ENCODE measurements around the gene CXCR4. TPM values are rescaled to one million over a fixed set of nuclear protein-coding genes. Genes with fewer than 3 reads are reported as not detected.

The CXCR4 gene
- total RNA-seq, 2 experiments from 2014 or later, result 1,661 to 1,739 TPM

- no peak overlapping the region for H3K4me3 Mint-ChIP-seq
- ChIA-PET POLR2A (no interaction called here), CTCF (interaction anchor here (1.0 kb wide), 1 partner anchor 15 kb away, joined by 3 read pairs; no protein-coding TSS in a partner anchor)
- no peak overlapping the region for H3K27ac Mint-ChIP-seq
- no peaks in the 10 kb centered on the region for H3K9me3 Mint-ChIP-seq
- Histone ChIP-seq H3K36me3 (ENCODE audit: insufficient read depth, low read length) (no peaks in the 10 kb centered on the region), H3K27me3 (ENCODE audit: control insufficient read depth in 1 of 2, insufficient read depth in 2 of 2, low read length in 2 of 2) (no peaks in the 10 kb centered on the region), H3K9me3 (ENCODE audit: control insufficient read depth in 1 of 2, insufficient read depth in 1 of 2, low read length in 2 of 2) (no peaks in the 10 kb centered on the region), H3K4me3 (ENCODE audit: low read length) (no peak overlapping the region), H3K27ac (ENCODE audit: low read depth in 1 of 2, low read length in 2 of 2) (no peak overlapping the region), H3K4me1 (ENCODE audit: insufficient read depth, low read length) (no peaks in the 10 kb centered on the region)
- H3K27me3 Mint-ChIP-seq, result no peaks in the 10 kb centered on the region
- no peak for DNase-seq
- TF ChIP-seq CTCF (IDR thresholded peaks at IDR 0.05), result no peak
- intact Hi-C loops (cut with DNase I, micrococcal nuclease), result no loop called here
- ATAC-seq (ENCODE audit: poor library complexity), result no peak
- H3K36me3 Mint-ChIP-seq (ENCODE audit: low read depth), result no peaks in the 10 kb centered on the region
- H3K4me1 Mint-ChIP-seq (ENCODE audit: low read depth), result peaks cover 20% of the 10 kb centered on the region
These were observed 38.5 kb upstream of the CXCR4 start for GRCh38 chr2:136156411-136156810.

GRCh38 chr2:136154384-136154783 lies 36.4 kb upstream of the CXCR4 start:
- Histone ChIP-seq H3K27me3 (ENCODE audit: control insufficient read depth in 1 of 2, insufficient read depth in 2 of 2, low read length in 2 of 2) (no peaks in the 10 kb centered on the region), H3K4me1 (ENCODE audit: insufficient read depth, low read length) (no peaks in the 10 kb centered on the region), H3K36me3 (ENCODE audit: insufficient read depth, low read length) (no peaks in the 10 kb centered on the region), H3K4me3 (ENCODE audit: low read length) (no peak overlapping the region), H3K27ac (ENCODE audit: low read depth in 1 of 2, low read length in 2 of 2) (no peak overlapping the region), H3K9me3 (ENCODE audit: control insufficient read depth in 1 of 2, insufficient read depth in 1 of 2, low read length in 2 of 2) (no peaks in the 10 kb centered on the region)
- H3K36me3 Mint-ChIP-seq (ENCODE audit: low read depth), result no peaks in the 10 kb centered on the region
- intact Hi-C loops (cut with DNase I, micrococcal nuclease), result no loop called here
- peaks cover 23% of the 10 kb centered on the region for H3K4me1 Mint-ChIP-seq (ENCODE audit: low read depth)
- no peak overlapping the region for H3K4me3 Mint-ChIP-seq
- H3K27me3 Mint-ChIP-seq, result no peaks in the 10 kb centered on the region
- no peak for ATAC-seq (ENCODE audit: poor library complexity)
- no peaks in the 10 kb centered on the region for H3K9me3 Mint-ChIP-seq
- ChIA-PET POLR2A (interaction anchor here (1.3 kb wide), 1 partner anchor 18 kb away, joined by 4 read pairs; no protein-coding TSS in a partner anchor), CTCF (no interaction called here)
- no peak overlapping the region for H3K27ac Mint-ChIP-seq
- no peak for DNase-seq
- no peak for TF ChIP-seq CTCF (IDR thresholded peaks at IDR 0.05)

- Mint-ChIP-seq H3K27ac (peak overlapping the region; percentile 48), H3K27me3 (no peaks in the 10 kb centered on the region), H3K4me3 (no peak overlapping the region), H3K4me1 (ENCODE audit: low read depth) (peaks cover 23% of the 10 kb centered on the region), H3K9me3 (no peaks in the 10 kb centered on the region), H3K36me3 (ENCODE audit: low read depth) (no peaks in the 10 kb centered on the region)
- no peak overlapping the region for H3K4me3 ChIP-seq (ENCODE audit: low read length)
- intact Hi-C loops (cut with DNase I, micrococcal nuclease), result no loop called here
- POLR2A ChIA-PET, result interaction anchor here (0.6 to 1.0 kb wide), 2 partner anchors 32 to 202 kb away, joined by 3 read pairs; no protein-coding TSS in a partner anchor
- no peak for TF ChIP-seq CTCF (IDR thresholded peaks at IDR 0.05)
- CTCF ChIA-PET, result no interaction called here
- no peaks in the 10 kb centered on the region for H3K9me3 ChIP-seq (ENCODE audit: control insufficient read depth in 1 of 2, insufficient read depth in 1 of 2, low read length in 2 of 2)
- H3K27ac ChIP-seq (ENCODE audit: low read depth in 1 of 2, low read length in 2 of 2), result no peak overlapping the region
- H3K4me1 ChIP-seq (ENCODE audit: insufficient read depth, low read length), result no peaks in the 10 kb centered on the region
- ATAC-seq (ENCODE audit: poor library complexity) (no peak), DNase-seq (no peak)
- H3K36me3 ChIP-seq (ENCODE audit: insufficient read depth, low read length), result no peaks in the 10 kb centered on the region
- H3K27me3 ChIP-seq (ENCODE audit: control insufficient read depth in 1 of 2, insufficient read depth in 2 of 2, low read length in 2 of 2), result no peaks in the 10 kb centered on the region
These were observed 33.3 kb upstream of the CXCR4 start for GRCh38 chr2:136151021-136151971.
